Neural cell (in vitro differentiated cells): Measurements from ENCODE around the gene SLC13A5. TPM values are rescaled to one million over a fixed set of nuclear protein-coding genes. Genes with fewer than 3 reads are reported as not detected.

Source experiments
- H2AFZ ChIP-seq: fragments of 200-600, 300-800 bp; sonication (generic), shearing (Covaris generic); 2 replicates; pipeline ENCODE4 v1.6.0; 2014; ENCODE audit warnings: low read depth, mild to moderate bottlenecking, antibody characterized with exemption, low read length, moderate library complexity
- H3F3A ChIP-seq: fragments of 200-600 bp; shearing (Covaris generic); 2 replicates; pipeline ENCODE4 v1.6.1; 2016; ENCODE audit warnings: mild to moderate bottlenecking, moderate library complexity, mixed read lengths, antibody characterized with exemption, low read length; ENCODE audit not compliant: insufficient read depth, poor library complexity, severe bottlenecking
- H3K27ac ChIP-seq: fragments of 200-600, 300-800 bp; sonication (generic), shearing (Covaris generic); 2 replicates; pipeline ENCODE4 v1.5.1; 2014; ENCODE audit warnings: mild to moderate bottlenecking, low read length, moderate library complexity
- H3K27me3 ChIP-seq: fragments of 300-800, 200-600 bp; sonication (generic), shearing (Covaris generic); 2 replicates; pipeline ENCODE4 v1.6.0; 2014; ENCODE audit warnings: mild to moderate bottlenecking, low read depth, low read length, moderate library complexity; ENCODE audit not compliant: insufficient read depth
- H3K36me3 ChIP-seq: fragments of 300-800, 200-600 bp; sonication (generic), shearing (Covaris generic); 2 replicates; pipeline ENCODE4 v1.5.1; 2014; ENCODE audit warnings: mild to moderate bottlenecking, antibody characterized with exemption, low read length, moderate library complexity; ENCODE audit not compliant: insufficient read depth
- H3K4me2 ChIP-seq: fragments of 300-800, 200-600 bp; sonication (generic), shearing (Covaris generic); 2 replicates; pipeline ENCODE4 v1.6.0; 2014; ENCODE audit warnings: mild to moderate bottlenecking, low read length
- H3K4me3 ChIP-seq: fragments of 300-800, 200-600 bp; sonication (generic), shearing (Covaris generic); 2 replicates; pipeline ENCODE4 v1.5.1; 2014; ENCODE audit warnings: mild to moderate bottlenecking, low read length, moderate library complexity
- H3K79me2 ChIP-seq: fragments of 200-600 bp; shearing (Covaris generic); replicated peaks from 2 replicates; pipeline ENCODE4 v1.6.0; 2014; ENCODE audit warnings: mild to moderate bottlenecking, low read length, moderate library complexity; ENCODE audit not compliant: insufficient read depth
- H3K9ac ChIP-seq: fragments of 300-800, 200-600 bp; sonication (generic), shearing (Covaris generic); 2 replicates; pipeline ENCODE4 v1.6.1; 2016; ENCODE audit warnings: mild to moderate bottlenecking, low read length, mixed read lengths
- H3K9me2 ChIP-seq: fragments of 200-600 bp; shearing (Covaris generic); 2 replicates; pipeline ENCODE4 v1.6.1; 2016; ENCODE audit warnings: mild to moderate bottlenecking, low read length, mixed read lengths; ENCODE audit not compliant: insufficient read depth
- H3K9me3 ChIP-seq: fragments of 200-600, 300-800 bp; sonication (generic), shearing (Covaris generic); 2 replicates; pipeline ENCODE4 v1.6.1; 2016; ENCODE audit warnings: mild to moderate bottlenecking, mixed run types, low read length, moderate library complexity, mixed read lengths
- H4K20me1 ChIP-seq: fragments of 200-600 bp; shearing (Covaris generic); 2 replicates; pipeline ENCODE4 v1.6.1; 2016; ENCODE audit warnings: mild to moderate bottlenecking, mixed run types; ENCODE audit not compliant: insufficient read depth
- CTCF ChIP-seq: fragments of 450-650 bp; IDR thresholded peaks from 2 replicates; pipeline ENCODE4 v1.5.1; 2014; ENCODE audit warnings: antibody characterized with exemption, mild to moderate bottlenecking, moderate library complexity; ENCODE audit not compliant: poor library complexity, severe bottlenecking
- EP300 ChIP-seq: fragments of 450-650 bp; conservative IDR thresholded peaks from 2 replicates; pipeline ENCODE4 v1.6.1; 2014; ENCODE audit warnings: antibody characterized with exemption, mild to moderate bottlenecking, moderate library complexity; ENCODE audit not compliant: poor library complexity, severe bottlenecking
- EZH2 ChIP-seq: fragments of 200-600, 300-800 bp; shearing (Covaris generic), sonication (generic); IDR thresholded peaks from 2 replicates; pipeline ENCODE4 v1.6.1; 2014; ENCODE audit warnings: antibody characterized with exemption, low read length, borderline replicate concordance, mild to moderate bottlenecking; ENCODE audit not compliant: insufficient read depth, poor library complexity, severe bottlenecking
- MXI1 ChIP-seq: fragments of 450-650 bp; conservative IDR thresholded peaks from 2 replicates; pipeline ENCODE4 v1.6.1; 2014; ENCODE audit warnings: antibody characterized with exemption, mild to moderate bottlenecking; ENCODE audit not compliant: poor library complexity, severe bottlenecking
- POLR2AphosphoS5 ChIP-seq: IDR thresholded peaks from 2 replicates; pipeline ENCODE4 v1.6.1; 2012
- RAD21 ChIP-seq: fragments of 450-650 bp; conservative IDR thresholded peaks from 2 replicates; pipeline ENCODE4 v1.6.1; 2014; ENCODE audit warnings: antibody characterized with exemption, mild to moderate bottlenecking, moderate library complexity
- REST ChIP-seq: IDR thresholded peaks from 2 replicates; pipeline ENCODE4 v1.6.1; 2012; ENCODE audit warnings: borderline replicate concordance
- SMC3 ChIP-seq: fragments of 450-650 bp; conservative IDR thresholded peaks from 2 replicates; pipeline ENCODE4 v1.6.1; 2014; ENCODE audit warnings: antibody characterized with exemption, mild to moderate bottlenecking, moderate library complexity; ENCODE audit not compliant: poor library complexity
- TAF1 ChIP-seq: IDR thresholded peaks from 2 replicates; pipeline ENCODE4 v1.6.1; 2012; ENCODE audit warnings: low read depth
- polyA plus RNA-seq: library from polyadenylated mRNA; depleted of rRNA; stranded (reverse); fragments of >200 nt; gene quantifications from 2 replicates; pipeline ENCODE4 v1.2.3, GENCODE V29; 2014

Gene SLC13A5
- polyA plus RNA-seq, 1 donor from 2014 or later: not detected

GRCh38 chr17:6671431-6671830, 41.7 kb downstream of the SLC13A5 start:
- Histone ChIP-seq H2AFZ (no peak overlapping the region), H3K27ac (no peak overlapping the region), H3K9me2 (no peaks in the 10 kb centered on the region), H3K4me2 (no peak overlapping the region), H3K9ac (no peak overlapping the region), H4K20me1 (no peaks in the 10 kb centered on the region), H3K9me3 (no peaks in the 10 kb centered on the region), H3F3A (no peaks in the 10 kb centered on the region), H3K27me3 (no peaks in the 10 kb centered on the region), H3K4me3 (no peak overlapping the region), H3K79me2 (no peaks in the 10 kb centered on the region), H3K36me3 (no peaks in the 10 kb centered on the region)
- TF ChIP-seq EZH2 (no peak), REST (no peak), MXI1 (no peak), SMC3 (no peak), TAF1 (no peak), POLR2AphosphoS5 (no peak), RAD21 (no peak), EP300 (no peak), CTCF (no peak)

GRCh38 chr17:6670999-6671398, 42.2 kb downstream of the SLC13A5 start:
- no peaks in the 10 kb centered on the region for H3K79me2 ChIP-seq
- H3K4me3 ChIP-seq: no peak overlapping the region
- no peaks in the 10 kb centered on the region for H3K9me2 ChIP-seq
- H3K27ac ChIP-seq: no peak overlapping the region
- H2AFZ ChIP-seq: no peak overlapping the region
- H4K20me1 ChIP-seq: no peaks in the 10 kb centered on the region
- no peaks in the 10 kb centered on the region for H3K9me3 ChIP-seq
- H3K9ac ChIP-seq: no peak overlapping the region
- H3K36me3 ChIP-seq: no peaks in the 10 kb centered on the region
- no peak overlapping the region for H3K4me2 ChIP-seq
- TF ChIP-seq CTCF: no peak
- no peak for TF ChIP-seq POLR2AphosphoS5
- TF ChIP-seq RAD21: no peak
- no peak for TF ChIP-seq REST
- TF ChIP-seq MXI1: no peak
- no peak for TF ChIP-seq EP300
- TF ChIP-seq TAF1: no peak
- TF ChIP-seq EZH2: no peak
- TF ChIP-seq SMC3: no peak
- no peaks in the 10 kb centered on the region for H3K27me3 ChIP-seq
- H3F3A ChIP-seq: no peaks in the 10 kb centered on the region
